Testis (tissue), 3 donors: ENCODE data around the gene ACY1. TPM values are rescaled to one million over a fixed set of nuclear protein-coding genes. Genes with fewer than 3 reads are reported as not detected.

Experiments
- DNase-seq: peaks from one replicate; pipeline ENCODE4 v3.0.0-alpha.2; 2019
- H3K27ac ChIP-seq, 2 donors: fragments of 200-600 bp; sonication (generic); one replicate each; pipeline ENCODE4 v1.5.1; 2019
- H3K27me3 ChIP-seq: fragments of 200-600 bp; sonication (generic); one replicate; pipeline ENCODE4 v1.5.1; 2019
- H3K36me3 ChIP-seq: fragments of 200-600 bp; sonication (generic); one replicate; pipeline ENCODE4 v1.5.1; 2017; ENCODE audit warnings: low read depth; ENCODE audit errors: missing control alignments
- H3K4me1 ChIP-seq: fragments of 200-600 bp; sonication (generic); one replicate; pipeline ENCODE4 v1.5.1; 2019
- H3K4me3 ChIP-seq, 2 donors: fragments of 200-600 bp; sonication (generic); one replicate each; pipeline ENCODE4 v1.5.1; 2017 to 2019
- H3K9me3 ChIP-seq: fragments of 200-600 bp; sonication (generic); one replicate; pipeline ENCODE4 v1.5.1; 2017
- POLR2A ChIP-seq: fragments of 450-650 bp; IDR thresholded peaks from one replicate; pipeline ENCODE4 v1.6.1; 2017; ENCODE audit warnings: antibody characterized with exemption, mild to moderate bottlenecking, moderate library complexity
- WGBS, 2 donors: methylation state at CpG; one replicate each; pipeline ENCODE4 v1.1.5; 2018; 5-methylcytosine and 5-hydroxymethylcytosine counted together
- intact Hi-C: fragments of 100-400 bp; cut with DNase I; formaldehyde crosslinking; loops from one replicate; pipeline ENCODE4 v1.15.1; 2023; ENCODE audit warnings: low total_unique reads
- polyA plus RNA-seq: library from polyadenylated mRNA; stranded (reverse); fragments of 350-450 nt; fragmentation: Illumina TruSeq; extraction: RNeasy Lipid Tissue Mini Kit (QIAGEN cat#74804); gene quantifications from one replicate; pipeline ENCODE4 v1.2.3, GENCODE V29; 2014; ENCODE audit warnings: low read depth, low replicate concordance; ENCODE audit not compliant: insufficient read depth
- total RNA-seq, 2 donors: library from RNA; depleted of rRNA; stranded (reverse); fragments of >200 nt; gene quantifications; one replicate each; pipeline ENCODE4 v1.2.3, GENCODE V29; 2016
- TF ChIP-seq, protein P1 (sequence below), 3 experiments: fragments of 450-650 bp in 2 of 3; fragments of 200-600 bp in 1 of 3; sonication (generic) in 1 of 3; IDR thresholded peaks; one replicate each; pipeline ENCODE4 v1.5.1; 2016 to 2019; ENCODE audit warnings: antibody characterized with exemption in 3 of 3, mild to moderate bottlenecking in 2 of 3, moderate library complexity in 1 of 3

The ACY1 gene
- total and polyA plus RNA-seq, 3 donors from 2014 or later, result 16.0 to 26.7 (median 17.1) TPM

DNA sequence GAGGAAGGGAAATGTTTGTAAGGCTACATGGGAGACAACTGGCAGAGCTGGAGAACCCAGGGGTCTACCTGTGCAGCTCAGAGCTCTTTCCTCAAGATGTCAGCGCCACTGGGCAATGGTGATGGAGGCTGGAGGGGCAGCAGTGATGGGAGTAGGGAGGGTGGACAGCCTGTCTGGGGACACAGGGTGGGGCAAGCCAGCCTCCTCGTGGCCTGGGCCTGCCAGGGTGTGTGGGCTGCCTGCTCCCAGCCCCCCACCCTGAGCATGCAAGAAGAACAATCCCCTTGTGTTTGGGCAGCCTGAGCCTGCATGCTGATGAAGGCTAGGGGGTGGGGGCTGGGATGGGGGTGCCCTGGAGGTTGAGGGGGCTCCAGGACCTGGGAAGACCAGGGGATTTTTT is 17.3 kb upstream of the ACY1 start:
- H3K4me3 ChIP-seq, result no peak overlapping the region
- peaks cover 45% of the 10 kb centered on the region for H3K4me1 ChIP-seq
- intact Hi-C loops, result no loop called here
- H3K36me3 ChIP-seq, result no peaks in the 10 kb centered on the region
- no peaks in the 10 kb centered on the region for H3K27me3 ChIP-seq
- no peak overlapping the region for H3K27ac ChIP-seq
- WGBS, 2 donors, result 75 to 80% methylated on average over 2 of the region's 2 CpGs
- DNase-seq, result no peak
- TF ChIP-seq, protein P1, sequence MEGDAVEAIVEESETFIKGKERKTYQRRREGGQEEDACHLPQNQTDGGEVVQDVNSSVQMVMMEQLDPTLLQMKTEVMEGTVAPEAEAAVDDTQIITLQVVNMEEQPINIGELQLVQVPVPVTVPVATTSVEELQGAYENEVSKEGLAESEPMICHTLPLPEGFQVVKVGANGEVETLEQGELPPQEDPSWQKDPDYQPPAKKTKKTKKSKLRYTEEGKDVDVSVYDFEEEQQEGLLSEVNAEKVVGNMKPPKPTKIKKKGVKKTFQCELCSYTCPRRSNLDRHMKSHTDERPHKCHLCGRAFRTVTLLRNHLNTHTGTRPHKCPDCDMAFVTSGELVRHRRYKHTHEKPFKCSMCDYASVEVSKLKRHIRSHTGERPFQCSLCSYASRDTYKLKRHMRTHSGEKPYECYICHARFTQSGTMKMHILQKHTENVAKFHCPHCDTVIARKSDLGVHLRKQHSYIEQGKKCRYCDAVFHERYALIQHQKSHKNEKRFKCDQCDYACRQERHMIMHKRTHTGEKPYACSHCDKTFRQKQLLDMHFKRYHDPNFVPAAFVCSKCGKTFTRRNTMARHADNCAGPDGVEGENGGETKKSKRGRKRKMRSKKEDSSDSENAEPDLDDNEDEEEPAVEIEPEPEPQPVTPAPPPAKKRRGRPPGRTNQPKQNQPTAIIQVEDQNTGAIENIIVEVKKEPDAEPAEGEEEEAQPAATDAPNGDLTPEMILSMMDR (IDR thresholded peaks at IDR 0.05), result no peak
- TF ChIP-seq POLR2A, result no peak
- H3K9me3 ChIP-seq, result no peaks in the 10 kb centered on the region

DNA sequence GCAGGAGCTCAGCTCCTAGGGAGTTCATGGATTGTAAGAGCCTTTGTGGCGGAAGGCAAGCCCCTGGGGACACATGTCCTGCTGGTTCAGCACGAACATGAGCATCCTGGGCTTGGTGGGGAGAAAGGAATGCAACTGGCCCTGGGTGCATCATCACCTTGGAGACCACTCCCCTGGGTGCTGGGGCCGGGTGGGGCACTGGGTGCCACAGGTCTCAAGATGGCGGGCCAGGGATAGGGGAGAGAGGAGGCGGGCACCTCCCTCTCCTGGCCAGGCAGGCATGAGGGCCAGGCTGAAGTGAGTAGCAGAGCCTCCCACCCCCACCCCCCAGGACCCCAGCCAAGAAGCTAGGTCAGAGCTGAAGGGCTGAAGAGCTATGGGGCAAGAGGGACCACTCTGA is 16.8 kb upstream of the ACY1 start:
- Histone ChIP-seq H3K4me1 (peaks cover 44% of the 10 kb centered on the region), H3K36me3 (no peaks in the 10 kb centered on the region), H3K27ac (peak overlapping the region in 1 of 2 donors; percentile 76), H3K4me3 (peak overlapping the region; percentile 60 to 72), H3K27me3 (no peaks in the 10 kb centered on the region), H3K9me3 (no peaks in the 10 kb centered on the region)
- intact Hi-C loops, result no loop called here
- TF ChIP-seq, protein P1 (IDR thresholded peaks at IDR 0.05), result no peak
- TF ChIP-seq POLR2A, result no peak
- no peak for DNase-seq
- 64 to 77% methylated on average over 3 to 5 of the region's 5 CpGs for WGBS, 2 donors

DNA sequence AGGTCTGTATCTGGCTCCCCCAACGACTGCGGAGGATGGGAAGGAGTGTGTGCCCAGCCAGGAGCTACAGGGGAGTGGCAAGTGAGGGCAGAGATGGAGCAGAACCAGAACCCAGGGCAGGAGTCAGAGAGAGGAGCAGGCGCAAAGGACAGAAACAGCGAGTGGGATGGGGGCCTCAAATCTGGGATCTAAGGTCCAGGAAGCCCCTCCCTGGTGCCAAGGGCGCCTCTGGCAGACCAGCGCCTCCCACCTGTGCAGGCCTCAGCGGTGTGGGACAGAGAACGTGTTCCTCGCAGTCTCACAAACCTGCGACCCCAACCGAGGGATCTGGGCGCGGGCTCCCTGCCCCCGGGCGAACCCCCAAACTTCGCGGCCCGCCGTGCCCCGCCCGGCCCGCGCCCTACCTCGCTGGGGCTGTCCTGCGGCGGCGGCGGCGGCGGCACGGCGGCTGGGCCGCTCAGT is 16.4 kb upstream of the ACY1 start:
- H3K4me3 ChIP-seq, result peak overlapping the region; percentile 60 to 72
- DNase-seq, result no peak
- peaks cover 39% of the 10 kb centered on the region for H3K4me1 ChIP-seq
- H3K36me3 ChIP-seq, result no peaks in the 10 kb centered on the region
- H3K27ac ChIP-seq, result peak overlapping the region in 1 of 2 donors; percentile 76
- no peaks in the 10 kb centered on the region for H3K9me3 ChIP-seq
- intact Hi-C loops, result no loop called here
- TF ChIP-seq, protein P1 (IDR thresholded peaks at IDR 0.05), result no peak
- TF ChIP-seq POLR2A, result no peak
- 7 to 15% methylated on average over 4 to 11 of the region's 33 CpGs for WGBS, 2 donors
- H3K27me3 ChIP-seq, result no peaks in the 10 kb centered on the region

DNA sequence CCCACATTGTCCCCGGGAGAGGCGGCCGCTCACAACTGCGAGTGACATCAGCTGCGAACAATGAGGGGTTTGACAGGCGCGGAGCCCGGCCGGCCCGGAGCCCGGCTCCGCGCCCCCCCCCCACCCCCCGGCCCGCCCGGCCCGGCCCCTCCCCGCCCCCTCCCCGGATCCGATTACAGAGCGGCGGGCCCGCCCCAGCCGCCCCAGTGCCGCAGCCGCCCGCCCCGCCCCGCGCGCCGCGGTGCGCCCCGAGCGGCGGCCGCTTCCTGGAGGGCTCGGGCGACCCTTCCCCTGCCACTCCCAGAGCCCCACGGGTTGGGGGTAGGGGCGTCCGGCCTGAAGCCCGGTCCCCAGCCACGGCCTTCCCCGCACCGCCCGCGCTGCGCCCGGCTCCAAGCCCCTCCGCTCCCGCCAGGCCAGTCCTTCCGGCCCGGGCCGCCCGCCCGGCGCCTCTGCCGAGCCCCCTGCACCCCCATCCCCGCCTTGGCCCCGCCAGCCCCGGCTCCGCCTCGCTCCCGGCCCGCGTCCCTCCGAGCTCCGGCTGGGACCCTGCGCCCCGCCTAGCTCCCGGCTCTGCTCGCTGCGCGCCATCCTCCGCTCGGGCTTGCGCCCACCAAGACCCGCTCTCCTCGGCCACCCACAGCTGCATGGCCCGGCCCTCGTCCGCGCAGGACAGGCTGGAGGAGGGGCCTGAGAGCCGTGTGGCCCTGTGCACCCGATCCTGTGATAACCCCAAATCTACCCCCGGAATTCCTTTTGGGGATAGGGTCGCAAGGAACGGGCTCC is 15.8 kb upstream of the ACY1 start, which contains the start of gene PCBP4:
TSS of gene PCBP4 (minus strand) at position 71 of the 786 bp plus-strand sequence. CDS start 6,214 bp downstream, outside the sequence.
- intact Hi-C loops, result no loop called here

More for the DNA sequence above, 15.8 kb upstream of the ACY1 start, which contains the start of gene PCBP4:
- TF ChIP-seq POLR2A, result no peak
- TF ChIP-seq, protein P1 (IDR thresholded peaks at IDR 0.05), result no peak
- peak within 1 kb of the TSS; percentile 24 to 90 for H3K27ac ChIP-seq
- DNase-seq, result peak; percentile 56
- peak within 1 kb of the TSS; percentile 60 to 72 for H3K4me3 ChIP-seq
- H3K27me3 ChIP-seq, result no peaks in the 10 kb centered on the region
- H3K4me1 ChIP-seq, result peaks cover 33% of the 10 kb centered on the region
- H3K9me3 ChIP-seq, result no peaks in the 10 kb centered on the region
- H3K36me3 ChIP-seq, result no peaks in the 10 kb centered on the region
- WGBS, 2 donors, result 1 to 2% methylated on average over 10 to 59 of the region's 90 CpGs
